Right atrium auricular region (tissue), 2 donors: ENCODE data around the gene EGFLAM. TPM values are rescaled to one million over a fixed set of nuclear protein-coding genes. Genes with fewer than 3 reads are reported as not detected.

ENCODE experiments used
- DNase-seq: peaks from one replicate; pipeline ENCODE4 v3.0.0-alpha.2; 2019; ENCODE audit warnings: low spot score
- H3K27ac ChIP-seq, 2 donors: fragments of 200-600 bp; sonication (generic); 1 replicate in 1 of 2; 2 replicates in 1 of 2; pipeline ENCODE4 v1.5.1; 2016 to 2019
- H3K27me3 ChIP-seq, 2 donors: fragments of 200-600 bp; sonication (generic); one replicate each; pipeline versions ENCODE4 v1.5.1 to v1.6.0; 2017 to 2019
- H3K36me3 ChIP-seq: fragments of 200-600 bp; sonication (generic); one replicate; pipeline ENCODE4 v1.5.1; 2016
- H3K4me1 ChIP-seq, 2 donors: fragments of 200-600 bp; sonication (generic); one replicate each; pipeline versions ENCODE4 v1.5.1 to v1.6.0; 2017 to 2019
- H3K4me3 ChIP-seq, 2 donors: fragments of 200-600 bp; sonication (generic); 1 replicate in 1 of 2; 2 replicates in 1 of 2; pipeline ENCODE4 v1.5.1; 2017 to 2019; ENCODE audit warnings: mild to moderate bottlenecking in 1 of 2, moderate library complexity in 1 of 2
- H3K9me3 ChIP-seq, 2 donors: fragments of 200-600 bp; sonication (generic); one replicate each; pipeline ENCODE4 v1.5.1; 2019
- total RNA-seq, 2 donors: library from RNA; depleted of rRNA; stranded (reverse); fragments of >200 nt; gene quantifications; one replicate each; pipeline ENCODE4 v1.1.0, GENCODE V29; 2016
- TF ChIP-seq, protein P1 (sequence below), 2 donors: fragments of 200-600 bp; sonication (generic); IDR thresholded peaks; one replicate each; pipeline ENCODE4 v1.5.1; 2019; ENCODE audit warnings: antibody characterized with exemption in 2 of 2

The EGFLAM gene
- total RNA-seq, 2 donors from 2014 or later, result 2.2 to 8.8 TPM

DNA sequence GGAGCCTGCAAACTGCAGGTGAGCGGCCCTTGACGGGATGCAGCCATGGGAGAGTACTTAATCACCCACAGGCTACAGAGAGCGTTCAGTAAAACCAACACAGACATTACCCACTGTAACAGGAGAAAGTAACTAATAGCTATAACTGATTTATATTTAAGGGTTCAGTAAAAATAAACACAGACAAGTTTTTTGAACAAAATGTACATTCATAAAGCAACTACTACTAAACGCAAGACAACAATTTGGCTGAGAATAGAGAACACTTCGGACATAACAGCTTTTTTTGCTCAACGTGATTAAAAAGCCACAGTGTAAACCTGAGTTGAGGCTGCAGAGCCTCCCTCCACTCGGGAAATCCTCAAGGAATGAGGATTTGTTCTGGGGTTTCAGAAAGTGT lies 236.4 kb downstream of the EGFLAM start:
- peaks cover 45% of the 10 kb centered on the region for H3K36me3 ChIP-seq
- H3K27me3 ChIP-seq, result no peaks in the 10 kb centered on the region
- TF ChIP-seq, protein P1, sequence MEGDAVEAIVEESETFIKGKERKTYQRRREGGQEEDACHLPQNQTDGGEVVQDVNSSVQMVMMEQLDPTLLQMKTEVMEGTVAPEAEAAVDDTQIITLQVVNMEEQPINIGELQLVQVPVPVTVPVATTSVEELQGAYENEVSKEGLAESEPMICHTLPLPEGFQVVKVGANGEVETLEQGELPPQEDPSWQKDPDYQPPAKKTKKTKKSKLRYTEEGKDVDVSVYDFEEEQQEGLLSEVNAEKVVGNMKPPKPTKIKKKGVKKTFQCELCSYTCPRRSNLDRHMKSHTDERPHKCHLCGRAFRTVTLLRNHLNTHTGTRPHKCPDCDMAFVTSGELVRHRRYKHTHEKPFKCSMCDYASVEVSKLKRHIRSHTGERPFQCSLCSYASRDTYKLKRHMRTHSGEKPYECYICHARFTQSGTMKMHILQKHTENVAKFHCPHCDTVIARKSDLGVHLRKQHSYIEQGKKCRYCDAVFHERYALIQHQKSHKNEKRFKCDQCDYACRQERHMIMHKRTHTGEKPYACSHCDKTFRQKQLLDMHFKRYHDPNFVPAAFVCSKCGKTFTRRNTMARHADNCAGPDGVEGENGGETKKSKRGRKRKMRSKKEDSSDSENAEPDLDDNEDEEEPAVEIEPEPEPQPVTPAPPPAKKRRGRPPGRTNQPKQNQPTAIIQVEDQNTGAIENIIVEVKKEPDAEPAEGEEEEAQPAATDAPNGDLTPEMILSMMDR (IDR thresholded peaks at IDR 0.05), result no peak
- H3K9me3 ChIP-seq, result no peaks in the 10 kb centered on the region
- H3K4me3 ChIP-seq, result no peak overlapping the region
- H3K4me1 ChIP-seq, result no peaks in the 10 kb centered on the region
- no peak for DNase-seq
- no peak overlapping the region for H3K27ac ChIP-seq

DNA sequence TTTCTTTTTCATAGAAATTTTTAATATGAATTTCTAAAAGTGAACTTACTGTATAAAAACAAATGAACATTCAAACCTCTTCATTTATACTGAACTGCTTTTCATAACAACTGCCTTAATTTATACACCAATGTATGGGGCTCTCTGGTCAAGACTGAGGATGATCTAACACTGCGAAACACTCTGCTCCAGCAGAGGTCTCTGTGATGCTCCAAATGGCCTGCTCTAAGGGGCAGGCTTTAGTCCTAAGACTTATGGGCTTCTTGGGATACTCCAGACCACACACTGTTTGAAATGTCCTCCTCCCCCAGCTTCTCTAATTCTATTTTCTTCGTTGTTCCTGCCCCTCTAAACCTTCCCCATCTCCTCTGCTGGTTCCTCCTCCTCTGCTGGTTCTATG lies 239.6 kb downstream of the EGFLAM start:
- no peak for DNase-seq
- H3K36me3 ChIP-seq, result peaks cover 33% of the 10 kb centered on the region

GRCh38 chr5:38500573-38501260 lies 242.4 kb downstream of the EGFLAM start:
- H3K4me3 ChIP-seq, result no peak overlapping the region
- H3K27me3 ChIP-seq, result no peaks in the 10 kb centered on the region
- H3K36me3 ChIP-seq, result peaks cover 15% of the 10 kb centered on the region
- TF ChIP-seq, protein P1 (IDR thresholded peaks at IDR 0.05), result no peak
- DNase-seq, result no peak
- H3K4me1 ChIP-seq, result no peaks in the 10 kb centered on the region
- H3K27ac ChIP-seq, result no peak overlapping the region
- H3K9me3 ChIP-seq, result no peaks in the 10 kb centered on the region

More for the DNA sequence above, 239.6 kb downstream of the EGFLAM start:
- TF ChIP-seq, protein P1 (IDR thresholded peaks at IDR 0.05), result peak in 1 of 2 donors; percentile 35
- Histone ChIP-seq H3K27ac (no peak overlapping the region), H3K4me1 (no peaks in the 10 kb centered on the region), H3K27me3 (no peaks in the 10 kb centered on the region), H3K9me3 (no peaks in the 10 kb centered on the region), H3K4me3 (no peak overlapping the region)

DNA sequence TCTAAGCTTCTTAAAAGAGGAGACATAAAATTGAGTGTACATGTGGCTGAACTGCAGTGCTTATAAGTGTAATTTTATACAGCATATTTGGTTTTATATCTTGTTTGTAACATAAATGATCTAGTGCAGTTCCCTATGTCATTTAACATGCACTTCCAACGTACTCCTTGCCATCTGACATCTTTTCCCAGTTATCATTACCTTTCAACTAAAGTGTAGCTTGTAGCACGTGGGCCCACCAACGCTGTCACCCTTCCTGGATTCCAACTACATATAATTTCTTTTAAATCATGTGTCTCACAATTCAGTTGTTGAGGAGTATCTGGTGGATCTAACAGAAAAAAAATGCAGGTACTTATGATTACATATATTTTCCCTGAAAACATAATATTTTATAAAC lies 247.9 kb downstream of the EGFLAM start:
- Histone ChIP-seq H3K9me3 (no peaks in the 10 kb centered on the region), H3K36me3 (peaks cover 24% of the 10 kb centered on the region), H3K4me3 (no peak overlapping the region), H3K4me1 (no peaks in the 10 kb centered on the region), H3K27me3 (no peaks in the 10 kb centered on the region), H3K27ac (no peak overlapping the region)
- DNase-seq, result no peak
- TF ChIP-seq, protein P1 (IDR thresholded peaks at IDR 0.05), result no peak

DNA sequence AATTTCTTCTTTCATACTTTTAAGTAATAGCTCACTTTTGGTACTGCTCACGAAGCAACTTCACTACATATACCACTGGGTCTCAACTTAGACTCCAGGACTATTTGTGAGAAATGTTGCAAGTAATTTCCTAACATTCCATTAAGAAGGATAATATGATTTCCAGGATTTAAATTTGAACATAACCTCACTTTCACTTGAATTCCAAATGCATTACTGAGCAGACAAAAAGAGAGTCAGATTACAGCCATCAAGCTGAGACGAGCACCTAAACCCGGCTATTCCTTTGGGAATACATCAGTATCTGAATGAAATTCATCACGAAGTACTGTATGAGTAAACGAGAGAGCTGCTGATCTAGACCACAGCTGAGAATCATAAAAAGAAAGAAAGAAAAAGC lies 250.8 kb downstream of the EGFLAM start:
- no peak overlapping the region for H3K27ac ChIP-seq
- H3K27me3 ChIP-seq, result no peaks in the 10 kb centered on the region
- H3K36me3 ChIP-seq, result peaks cover 23% of the 10 kb centered on the region
- DNase-seq, result no peak
- TF ChIP-seq, protein P1 (IDR thresholded peaks at IDR 0.05), result no peak
- no peaks in the 10 kb centered on the region for H3K9me3 ChIP-seq
- H3K4me1 ChIP-seq, result no peaks in the 10 kb centered on the region
- no peak overlapping the region for H3K4me3 ChIP-seq
